GM12872 (cell line): ENCODE data around the gene ECSCR.

Experiments
- TF ChIP-seq, protein P1 (sequence below): IDR thresholded peaks from 3 replicates; pipeline ENCODE4 v1.5.1; 2011; ENCODE audit warnings: low read depth, mild to moderate bottlenecking, low read length, moderate library complexity; ENCODE audit not compliant: insufficient read depth

The ECSCR gene

DNA sequence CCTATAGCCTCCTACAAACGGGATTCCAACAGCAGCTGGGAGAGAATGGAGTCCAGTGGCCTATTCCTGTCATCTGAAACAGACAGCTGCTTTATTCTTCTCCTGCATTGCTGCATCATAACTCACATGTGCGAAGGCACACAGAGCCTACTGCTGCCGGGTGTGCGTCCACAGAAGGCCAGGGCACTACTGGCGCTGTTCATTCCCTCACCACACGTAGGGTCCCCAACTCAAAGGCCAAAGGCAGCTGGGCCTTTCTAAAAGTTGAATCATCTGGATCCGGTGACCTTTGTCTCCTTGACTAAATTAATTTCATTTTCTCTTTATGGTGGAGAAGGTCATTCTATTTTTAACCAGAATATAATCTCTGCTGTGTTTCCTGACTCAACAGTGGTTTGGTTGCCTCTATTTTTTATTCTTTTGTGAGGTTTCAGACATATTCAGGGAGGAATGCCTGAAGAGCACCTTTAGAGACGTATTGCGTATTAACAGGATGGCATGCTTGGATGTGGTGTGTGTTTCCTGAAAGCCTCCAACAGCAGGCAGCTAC is 47.9 kb downstream of the ECSCR start:
- TF ChIP-seq, protein P1, sequence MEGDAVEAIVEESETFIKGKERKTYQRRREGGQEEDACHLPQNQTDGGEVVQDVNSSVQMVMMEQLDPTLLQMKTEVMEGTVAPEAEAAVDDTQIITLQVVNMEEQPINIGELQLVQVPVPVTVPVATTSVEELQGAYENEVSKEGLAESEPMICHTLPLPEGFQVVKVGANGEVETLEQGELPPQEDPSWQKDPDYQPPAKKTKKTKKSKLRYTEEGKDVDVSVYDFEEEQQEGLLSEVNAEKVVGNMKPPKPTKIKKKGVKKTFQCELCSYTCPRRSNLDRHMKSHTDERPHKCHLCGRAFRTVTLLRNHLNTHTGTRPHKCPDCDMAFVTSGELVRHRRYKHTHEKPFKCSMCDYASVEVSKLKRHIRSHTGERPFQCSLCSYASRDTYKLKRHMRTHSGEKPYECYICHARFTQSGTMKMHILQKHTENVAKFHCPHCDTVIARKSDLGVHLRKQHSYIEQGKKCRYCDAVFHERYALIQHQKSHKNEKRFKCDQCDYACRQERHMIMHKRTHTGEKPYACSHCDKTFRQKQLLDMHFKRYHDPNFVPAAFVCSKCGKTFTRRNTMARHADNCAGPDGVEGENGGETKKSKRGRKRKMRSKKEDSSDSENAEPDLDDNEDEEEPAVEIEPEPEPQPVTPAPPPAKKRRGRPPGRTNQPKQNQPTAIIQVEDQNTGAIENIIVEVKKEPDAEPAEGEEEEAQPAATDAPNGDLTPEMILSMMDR, result no peak

DNA sequence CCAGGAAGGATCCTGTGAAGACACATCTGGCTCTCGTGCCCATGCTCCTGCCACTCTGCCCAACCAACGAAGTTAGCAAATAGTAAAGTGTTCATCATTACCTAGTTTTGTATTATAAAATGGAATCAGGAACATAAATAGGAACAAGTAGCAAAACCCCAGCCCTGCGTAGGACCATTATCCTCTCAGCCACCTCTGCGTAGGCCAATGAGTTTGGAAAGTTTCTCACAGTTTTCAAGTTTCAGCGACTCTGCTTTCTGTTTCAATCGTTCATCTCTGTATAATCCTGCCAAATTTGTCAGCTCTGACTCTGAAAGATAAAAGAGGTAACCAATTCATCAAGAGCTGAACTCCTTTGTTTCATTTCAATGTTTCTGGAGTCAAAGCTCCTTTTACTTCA is 48.6 kb downstream of the ECSCR start:
- TF ChIP-seq, protein P1, result no peak

DNA sequence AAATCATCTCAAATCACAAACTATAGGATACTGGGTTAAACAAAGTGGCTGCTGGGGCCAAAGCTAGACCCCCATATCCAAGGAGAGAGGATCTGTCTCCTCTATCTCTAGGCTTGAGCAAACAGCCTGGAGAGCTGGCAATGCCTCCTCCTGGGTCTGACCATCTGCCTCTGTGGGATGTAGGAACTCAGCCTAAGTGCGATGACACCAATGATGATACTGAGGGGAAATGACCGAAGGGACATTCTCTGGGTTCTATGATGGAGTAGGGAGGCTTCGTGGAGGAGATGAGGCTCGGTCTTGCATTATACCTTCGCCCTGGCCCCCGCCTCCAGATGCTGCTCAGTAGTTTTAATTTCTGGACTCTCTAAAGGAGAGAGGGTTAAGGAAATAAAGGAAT is 49.4 kb downstream of the ECSCR start:
- TF ChIP-seq, protein P1, result no peak

DNA sequence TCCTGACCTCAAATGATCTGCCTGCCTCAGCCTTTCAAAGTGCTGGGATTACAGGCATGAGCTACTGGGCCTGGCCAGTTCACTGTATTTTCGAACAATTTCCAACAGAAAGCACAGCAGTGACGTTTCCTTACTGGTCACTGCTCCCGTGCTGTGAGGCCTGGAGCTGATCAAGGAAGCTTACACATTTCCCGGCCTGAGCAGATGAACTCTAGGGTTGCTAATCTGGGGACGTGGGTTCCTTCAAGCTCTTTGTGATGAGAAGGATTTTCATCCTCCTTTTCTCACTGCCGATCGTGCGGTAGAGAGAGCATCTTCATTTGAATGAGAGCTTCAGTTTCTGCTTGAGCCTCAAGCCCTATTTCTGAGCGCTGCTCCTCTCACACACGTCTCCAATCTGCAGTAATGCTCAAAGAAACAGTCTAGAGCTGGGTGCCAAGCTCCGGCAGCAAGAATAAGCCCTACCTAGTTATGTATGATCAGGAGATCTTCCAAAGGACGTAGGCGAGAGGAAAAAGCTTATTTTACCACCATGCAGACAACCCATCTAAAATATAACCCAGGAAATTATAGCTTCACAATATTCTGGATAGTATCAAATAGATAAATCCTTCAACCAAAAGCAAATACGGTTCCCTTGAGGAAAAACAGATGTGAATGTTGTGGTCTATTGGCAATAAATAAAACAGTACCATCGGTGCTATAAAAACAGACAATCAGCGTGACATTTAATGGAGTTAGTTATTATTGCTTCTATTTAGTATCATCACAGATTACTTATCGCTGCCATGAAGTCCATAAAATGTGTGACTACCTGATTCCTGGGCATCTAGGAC is 51.3 kb downstream of the ECSCR start:
- TF ChIP-seq, protein P1, result no peak

DNA sequence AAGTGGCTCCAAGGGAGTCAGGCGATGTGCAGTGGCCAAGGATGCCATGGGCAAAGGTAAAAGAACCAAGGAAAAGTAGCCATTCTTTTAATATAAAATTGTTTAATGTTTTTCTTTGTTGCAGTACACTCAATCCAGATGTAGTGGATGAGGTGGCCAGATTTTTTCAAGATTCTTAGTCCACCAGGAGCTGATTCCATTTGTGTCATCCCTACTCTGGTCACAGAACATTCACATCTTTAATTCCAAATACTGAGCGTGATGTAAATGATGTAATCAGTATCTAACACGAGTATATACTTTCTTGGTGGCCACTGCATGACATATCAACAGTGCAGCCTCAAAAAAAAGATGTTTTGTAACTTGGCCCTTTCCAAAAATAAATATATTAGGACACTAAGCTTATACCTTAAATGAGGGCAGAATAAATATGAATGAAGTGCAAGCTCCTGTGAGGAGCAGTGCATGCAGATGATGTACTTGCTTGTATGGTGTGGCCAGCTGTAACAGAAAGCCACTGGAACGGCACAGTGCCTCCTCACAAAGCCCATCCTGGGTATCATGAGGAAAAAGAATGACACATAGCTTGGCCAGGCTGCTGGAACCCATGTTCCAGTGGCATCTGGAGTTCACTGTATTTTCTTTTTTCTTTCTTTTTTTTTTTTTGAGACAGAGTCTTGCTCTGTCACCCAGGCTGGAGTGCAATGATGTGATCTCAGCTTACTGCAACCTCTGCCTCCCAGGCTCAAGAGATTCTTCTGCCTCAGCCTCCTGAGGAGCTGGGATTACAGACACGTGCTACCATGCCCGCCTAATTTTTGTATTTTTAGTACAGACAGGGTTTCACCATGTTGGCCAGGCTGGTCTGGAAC is 52.2 kb downstream of the ECSCR start:
- TF ChIP-seq, protein P1, result no peak

DNA sequence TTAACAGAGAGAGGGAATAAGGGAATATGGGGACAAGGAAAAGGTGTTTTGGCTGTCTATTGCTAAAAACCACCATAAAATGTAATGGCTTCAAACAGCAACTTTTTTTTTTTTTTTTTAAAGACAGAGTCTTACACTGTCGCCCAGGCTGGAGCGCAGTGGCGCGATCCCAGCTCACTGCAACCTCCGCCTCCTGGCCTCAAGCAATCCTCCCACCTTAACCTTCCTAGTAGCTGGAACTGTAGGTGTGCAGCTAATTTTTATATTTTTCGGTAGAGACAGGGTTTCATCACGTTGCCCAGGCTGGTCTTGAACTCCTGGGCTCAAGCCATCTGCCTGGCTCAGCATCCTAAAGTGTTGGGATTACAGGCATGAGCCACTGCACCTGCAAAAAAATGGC is 54.4 kb downstream of the ECSCR start:
- TF ChIP-seq, protein P1, result no peak

DNA sequence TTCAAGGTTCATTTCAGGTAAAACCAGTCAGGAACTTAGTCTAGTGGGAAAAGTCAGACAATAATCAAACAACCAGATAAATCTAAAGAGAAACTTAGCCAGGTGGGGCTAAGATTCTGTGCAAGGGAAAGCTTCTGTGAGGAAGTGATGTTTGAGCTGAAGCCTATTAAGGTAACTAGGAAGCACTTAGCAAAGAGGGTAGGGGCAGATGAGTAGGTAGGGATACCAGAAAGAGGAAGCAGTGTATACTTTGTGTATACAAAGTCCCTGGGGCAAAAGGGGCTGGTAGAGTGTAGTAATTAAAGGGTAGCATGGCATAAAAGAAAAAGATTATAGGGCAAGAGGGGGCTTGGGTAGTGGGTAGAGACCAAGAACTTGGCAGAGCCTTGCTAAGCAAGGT is 55.0 kb downstream of the ECSCR start:
- TF ChIP-seq, protein P1, result no peak
